Measurements from ENCODE around the gene PTPN21.
A peak's percentile ranks its signal among the peaks of the same experiment; 100 is the strongest.

The PTPN21 gene

GRCh38 chr14:88468406-88468805 lies 86.4 kb downstream of the PTPN21 start:
- DNase-seq (ENCODE audit: low read depth) = peak; percentile 95

DNA sequence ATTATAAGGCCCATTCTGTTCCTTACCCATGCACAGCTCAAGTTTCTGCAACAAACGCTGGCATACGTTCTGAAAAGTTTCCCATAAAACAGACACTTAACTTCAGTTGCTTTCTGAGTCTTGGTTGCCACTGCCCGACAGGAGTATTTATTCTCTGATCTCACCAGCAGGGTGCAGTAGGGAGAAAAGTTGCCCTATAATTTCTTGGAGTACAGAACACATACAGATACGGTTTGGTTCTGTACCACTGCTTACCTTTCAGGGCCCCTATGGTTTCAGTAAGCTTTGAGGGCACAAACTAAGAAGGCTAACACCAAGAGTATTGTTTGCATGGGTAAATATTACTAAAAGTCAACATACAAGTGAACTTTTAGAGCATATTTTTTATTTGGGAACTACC lies 91.5 kb downstream of the PTPN21 start:
- peak; percentile 21 for DNase-seq (ENCODE audit: low read depth)

DNA sequence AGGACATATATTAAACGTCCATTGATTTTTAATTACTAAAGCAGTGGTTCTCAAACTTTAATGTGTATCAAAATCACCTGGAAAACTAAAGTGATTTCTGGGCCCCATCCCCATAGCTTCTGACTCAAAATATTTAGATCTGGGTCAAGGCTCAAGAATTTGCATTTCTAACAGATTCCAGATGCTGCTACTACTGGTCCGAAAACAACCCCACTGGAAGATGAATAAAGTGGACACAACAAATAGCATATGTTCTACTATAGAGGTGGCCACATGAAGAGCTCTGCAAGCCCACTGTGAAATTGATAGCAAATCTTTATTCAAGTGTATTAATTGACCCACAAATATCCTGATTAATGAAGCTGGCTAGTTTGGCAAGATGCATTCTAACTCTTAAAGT lies 99.9 kb downstream of the PTPN21 start:
- DNase-seq (ENCODE audit: low read depth) = peak; percentile 39

DNA sequence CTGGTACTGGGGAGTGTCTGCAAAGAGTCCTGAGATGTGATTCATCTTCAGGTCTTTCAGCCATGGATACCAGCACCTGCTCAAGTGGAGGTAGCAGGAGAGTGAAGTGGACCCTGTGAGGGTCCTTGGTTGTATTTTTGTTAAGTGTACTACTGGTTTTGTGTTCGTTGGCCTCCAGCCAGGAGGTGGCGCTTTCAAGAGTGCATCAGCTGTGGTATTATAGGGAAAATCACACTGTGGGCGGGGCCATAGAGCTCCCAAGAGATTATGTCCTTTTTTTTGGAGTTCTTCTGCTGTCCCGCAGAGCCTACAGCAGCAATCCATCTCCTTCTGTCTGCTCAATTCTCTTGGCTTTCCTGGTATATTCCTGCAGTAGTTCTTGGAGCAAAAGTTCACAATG lies 102.6 kb downstream of the PTPN21 start:
- no peak for DNase-seq (ENCODE audit: low read depth)

DNA sequence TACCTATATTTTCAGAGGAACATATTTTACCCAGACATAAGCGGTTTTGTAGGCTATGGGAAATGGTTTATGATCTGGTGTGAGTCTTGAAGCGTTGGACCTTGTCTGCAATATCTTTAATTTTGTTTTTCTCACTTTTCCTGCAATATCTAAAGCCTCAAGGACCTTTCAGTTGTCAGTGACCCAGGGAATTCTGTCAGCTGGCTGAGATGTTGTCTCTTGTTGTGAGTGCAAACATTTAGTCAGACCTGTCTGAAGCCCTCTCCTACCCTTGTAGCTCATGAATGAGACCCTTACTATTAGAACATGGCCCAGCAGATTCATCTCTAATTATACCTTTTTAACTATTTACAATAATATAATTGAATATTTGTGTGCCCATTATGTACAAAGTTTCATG lies 115.7 kb downstream of the PTPN21 start:
- no peak for DNase-seq (ENCODE audit: low read depth)

GRCh38 chr14:88437658-88438057 lies 117.1 kb downstream of the PTPN21 start:
- DNase-seq (ENCODE audit: low read depth) = no peak

- DNase-seq (ENCODE audit: low read depth) = no peak
Observed at GRCh38 chr14:88430976-88431375, 123.8 kb downstream of the PTPN21 start.

- peak; percentile 84 for DNase-seq (ENCODE audit: low read depth)
Observed at GRCh38 chr14:88426271-88426670, 128.5 kb downstream of the PTPN21 start.

GRCh38 chr14:88424573-88424972 lies 130.2 kb downstream of the PTPN21 start:
- peak; percentile 67 for DNase-seq (ENCODE audit: low read depth)

DNA sequence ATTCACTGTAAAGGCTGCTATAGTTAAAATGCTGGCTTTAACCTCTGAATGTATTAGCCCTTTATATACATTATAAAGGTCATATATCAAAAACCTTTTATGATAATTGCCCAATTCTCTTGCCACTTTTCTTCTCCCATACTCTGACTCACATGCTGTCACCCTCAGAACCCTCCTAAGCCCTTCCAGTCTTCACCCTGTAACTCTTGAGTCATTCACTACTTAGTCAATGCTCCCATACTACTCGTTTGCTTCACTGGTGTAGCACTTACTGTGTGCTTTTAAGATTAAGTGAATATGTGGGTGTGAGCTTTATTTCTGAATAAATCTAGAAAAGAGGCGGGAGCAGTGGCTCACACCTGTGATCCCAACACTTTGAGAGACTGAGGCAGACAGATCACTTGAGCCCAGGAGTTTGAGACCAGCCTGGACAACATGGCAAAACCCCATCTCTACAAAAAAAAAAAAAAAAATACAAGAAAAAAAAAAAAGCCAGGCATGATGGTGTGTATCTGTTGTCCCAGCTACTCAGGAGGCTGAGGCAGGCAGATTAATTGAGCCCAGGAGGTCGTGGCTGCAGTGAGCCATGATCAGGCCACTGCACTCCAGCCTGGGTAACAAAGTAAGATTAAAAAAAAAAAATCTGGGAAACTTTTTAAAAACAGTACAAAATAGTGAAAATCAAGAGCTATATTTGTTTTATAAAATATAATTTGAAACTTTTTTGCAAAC lies 131.7 kb downstream of the PTPN21 start:
- peak; percentile 82 for DNase-seq (ENCODE audit: low read depth)

DNA sequence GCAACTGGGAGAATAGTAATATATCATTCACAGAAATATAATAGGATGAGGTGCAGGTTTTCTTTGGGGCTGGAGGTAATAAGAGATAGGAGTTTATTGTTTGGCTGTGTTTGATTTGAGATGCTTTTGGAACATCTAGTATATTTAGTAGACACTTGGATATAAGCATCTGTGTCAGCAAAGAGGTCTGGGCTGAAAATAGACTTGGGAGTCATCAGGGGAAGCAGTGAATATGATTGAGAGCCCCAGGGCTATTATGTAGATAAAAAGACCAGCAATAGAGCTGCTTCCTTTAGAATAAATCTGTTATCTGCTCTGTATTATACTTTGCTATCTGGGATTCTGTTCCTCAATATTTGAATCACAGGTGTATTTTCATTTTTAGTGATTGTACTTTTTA lies 132.8 kb downstream of the PTPN21 start:
- peak; percentile 11 for DNase-seq (ENCODE audit: low read depth)

GRCh38 chr14:88421286-88421685 lies 133.5 kb downstream of the PTPN21 start:
- peak; percentile 79 for DNase-seq (ENCODE audit: low read depth)

DNA sequence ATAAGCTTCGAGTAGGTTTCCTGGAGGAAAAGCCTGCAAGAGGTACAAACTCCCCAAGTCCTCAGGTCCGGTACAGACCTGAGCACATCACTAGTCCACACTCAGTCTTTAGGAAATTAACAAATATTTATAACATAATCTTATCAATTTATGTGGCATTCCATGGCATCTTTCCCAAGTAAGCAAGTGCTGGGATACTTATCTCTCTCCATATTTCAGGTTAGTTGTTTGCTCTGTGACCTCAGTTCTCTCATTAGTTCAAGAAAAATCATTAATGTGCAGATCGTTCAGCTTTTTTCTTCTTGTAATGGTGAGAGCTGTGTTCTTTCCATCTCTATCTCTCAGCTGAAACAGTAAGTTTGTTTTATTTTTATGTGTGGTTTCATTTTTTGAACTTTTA lies 134.6 kb downstream of the PTPN21 start:
- DNase-seq (ENCODE audit: low read depth) = no peak

DNA sequence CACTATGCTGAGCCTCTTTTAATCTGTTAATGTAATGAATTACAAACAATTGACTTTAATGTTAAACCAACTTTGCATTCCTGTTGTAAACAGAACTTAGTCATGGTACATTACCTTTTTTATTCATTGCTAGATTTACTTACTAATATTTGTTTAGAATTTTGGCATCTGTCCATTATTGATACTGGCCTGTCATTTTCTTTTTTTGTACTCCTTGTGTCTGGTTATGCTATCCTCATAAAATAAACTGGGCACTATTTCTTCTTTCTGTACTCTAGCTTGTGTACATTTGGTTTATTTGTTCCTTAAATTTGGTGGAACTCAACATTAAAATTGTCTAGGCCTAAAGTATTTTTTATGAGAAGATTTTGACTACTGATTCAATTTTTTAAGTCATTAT lies 137.2 kb downstream of the PTPN21 start:
- no peak for DNase-seq (ENCODE audit: low read depth)
